Gastroesophageal sphincter (tissue), 4 donors: ENCODE measurements around the gene PHF12. TPM values are rescaled to one million over a fixed set of nuclear protein-coding genes. Genes with fewer than 3 reads are reported as not detected.

ENCODE experiments used
- ATAC-seq: fragments of 150-250 bp; one replicate; pipeline ENCODE4 v1.9.1; 2016; ENCODE audit warnings: mild to moderate bottlenecking, moderate library complexity
- H3K27ac ChIP-seq, 4 donors: fragments of 200-600 bp; sonication (generic) in 3 of 4; 1 replicate in 3 of 4; 2 replicates in 1 of 4; pipeline ENCODE4 v1.5.1; 2016 to 2019
- H3K27me3 ChIP-seq: fragments of 200-600 bp; sonication (generic); one replicate; pipeline ENCODE4 v1.5.1; 2019
- H3K36me3 ChIP-seq, 2 donors: fragments of 200-600 bp; sonication (generic); one replicate each; pipeline ENCODE4 v1.5.1; 2019; ENCODE audit warnings: control low read depth in 1 of 2
- H3K4me1 ChIP-seq, 3 donors: fragments of 200-600 bp; sonication (generic); 1 replicate in 2 of 3; 2 replicates in 1 of 3; pipeline ENCODE4 v1.5.1; 2016 to 2019; ENCODE audit warnings: control low read depth in 2 of 3
- H3K4me3 ChIP-seq, 2 donors: fragments of 200-600 bp; sonication (generic); one replicate each; pipeline ENCODE4 v1.5.1; 2019; ENCODE audit warnings: mild to moderate bottlenecking in 1 of 2, moderate library complexity in 1 of 2
- H3K9me3 ChIP-seq, 3 donors: fragments of 200-600 bp; sonication (generic); one replicate each; pipeline ENCODE4 v1.5.1; 2017 to 2019; ENCODE audit warnings: control low read depth in 2 of 3
- EP300 ChIP-seq: sonication (generic); formaldehyde crosslinking; IDR thresholded peaks from one replicate; pipeline ENCODE4 v1.6.1; 2017; ENCODE audit warnings: antibody characterized with exemption, mild to moderate bottlenecking
- POLR2A ChIP-seq, 2 donors: fragments of 450-650 bp; IDR thresholded peaks; one replicate each; pipeline ENCODE4 v1.6.1; 2017; ENCODE audit warnings: antibody characterized with exemption in 2 of 2, mild to moderate bottlenecking in 2 of 2, moderate library complexity in 1 of 2
- POLR2AphosphoS5 ChIP-seq: sonication (generic); formaldehyde crosslinking; IDR thresholded peaks from one replicate; pipeline ENCODE4 v1.6.1; 2017; ENCODE audit warnings: antibody characterized with exemption
- WGBS, 2 donors: methylation state at CpG; one replicate each; pipeline ENCODE4 v1.1.5; 2018; ENCODE audit warnings: low coverage in 1 of 2; 5-methylcytosine and 5-hydroxymethylcytosine counted together
- total RNA-seq, 4 donors: library from RNA; depleted of rRNA; stranded (reverse); fragments of >200 nt; gene quantifications; one replicate each; pipeline ENCODE4 v1.1.0, GENCODE V29; 2016
- TF ChIP-seq, protein P1 (sequence below), 4 experiments: fragments of 200-600 bp in 2 of 4; fragments of 450-650 bp in 2 of 4; sonication (generic) in 1 of 4; IDR thresholded peaks; one replicate each; pipeline ENCODE4 v1.5.1; 2017 to 2019; ENCODE audit warnings: antibody characterized with exemption in 4 of 4, mild to moderate bottlenecking in 2 of 4, moderate library complexity in 2 of 4

Gene PHF12
- total RNA-seq, 4 donors from 2014 or later: 20.2 to 46.9 (median 37.8) TPM

DNA sequence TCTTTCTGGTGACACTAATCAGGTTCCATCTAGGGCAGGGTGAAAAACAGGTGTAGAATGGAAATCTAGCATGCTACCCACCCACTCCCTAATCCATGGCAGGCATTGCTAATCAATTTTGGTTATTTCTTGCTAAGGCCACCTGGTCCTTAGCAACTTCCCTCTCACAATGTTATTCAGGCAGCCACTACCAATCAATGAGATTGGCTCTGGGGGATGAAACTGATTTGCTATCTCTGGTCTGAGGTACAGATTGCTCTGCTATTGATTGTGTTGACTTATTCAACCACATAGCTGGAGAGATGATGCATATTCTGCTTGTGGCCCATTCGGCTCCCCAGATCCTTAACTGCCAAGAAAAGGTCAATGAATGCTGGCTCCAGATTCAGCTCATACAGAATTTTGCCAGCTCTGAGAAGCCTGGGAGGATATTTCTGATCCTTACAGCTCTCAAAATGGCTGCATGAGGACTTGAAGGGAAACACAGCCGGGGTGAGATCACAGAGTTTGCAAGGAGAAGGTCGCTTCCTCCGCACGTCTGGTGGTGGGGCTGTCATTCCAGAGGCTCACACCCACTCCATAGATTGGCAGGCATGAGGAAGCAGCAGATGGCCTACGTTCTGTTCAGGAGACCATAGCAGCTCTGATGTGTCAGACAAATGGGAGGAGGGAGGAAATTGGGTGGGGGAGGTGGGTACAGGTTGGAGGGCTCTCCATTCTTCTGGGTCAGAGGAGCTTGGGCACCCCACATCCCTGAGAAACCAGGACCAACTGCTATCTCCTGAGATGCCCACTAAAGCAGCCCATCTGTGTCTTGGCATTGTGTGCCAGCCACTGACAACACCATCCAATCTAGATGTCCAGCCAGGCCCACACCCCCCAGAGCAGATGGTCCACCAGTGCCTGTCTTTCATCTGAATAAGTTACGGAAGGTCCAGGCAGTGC, 32.2 kb upstream of the PHF12 start:
- Histone ChIP-seq H3K27me3 (peaks cover 41% of the 10 kb centered on the region), H3K27ac (no peak overlapping the region), H3K4me3 (no peak overlapping the region), H3K4me1 (peaks cover 0 to 12% (median 0%) of the 10 kb centered on the region in 3 donors), H3K9me3 (no peaks in the 10 kb centered on the region), H3K36me3 (no peaks in the 10 kb centered on the region)
- WGBS, 2 donors: 40 to 63% methylated on average over 1 to 3 of the region's 7 CpGs
- no peak for TF ChIP-seq POLR2A (IDR thresholded peaks at IDR 0.05)
- no peak for TF ChIP-seq POLR2AphosphoS5
- TF ChIP-seq EP300: no peak
- TF ChIP-seq, protein P1, sequence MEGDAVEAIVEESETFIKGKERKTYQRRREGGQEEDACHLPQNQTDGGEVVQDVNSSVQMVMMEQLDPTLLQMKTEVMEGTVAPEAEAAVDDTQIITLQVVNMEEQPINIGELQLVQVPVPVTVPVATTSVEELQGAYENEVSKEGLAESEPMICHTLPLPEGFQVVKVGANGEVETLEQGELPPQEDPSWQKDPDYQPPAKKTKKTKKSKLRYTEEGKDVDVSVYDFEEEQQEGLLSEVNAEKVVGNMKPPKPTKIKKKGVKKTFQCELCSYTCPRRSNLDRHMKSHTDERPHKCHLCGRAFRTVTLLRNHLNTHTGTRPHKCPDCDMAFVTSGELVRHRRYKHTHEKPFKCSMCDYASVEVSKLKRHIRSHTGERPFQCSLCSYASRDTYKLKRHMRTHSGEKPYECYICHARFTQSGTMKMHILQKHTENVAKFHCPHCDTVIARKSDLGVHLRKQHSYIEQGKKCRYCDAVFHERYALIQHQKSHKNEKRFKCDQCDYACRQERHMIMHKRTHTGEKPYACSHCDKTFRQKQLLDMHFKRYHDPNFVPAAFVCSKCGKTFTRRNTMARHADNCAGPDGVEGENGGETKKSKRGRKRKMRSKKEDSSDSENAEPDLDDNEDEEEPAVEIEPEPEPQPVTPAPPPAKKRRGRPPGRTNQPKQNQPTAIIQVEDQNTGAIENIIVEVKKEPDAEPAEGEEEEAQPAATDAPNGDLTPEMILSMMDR (IDR thresholded peaks at IDR 0.05): no peak
- no peak for ATAC-seq

DNA sequence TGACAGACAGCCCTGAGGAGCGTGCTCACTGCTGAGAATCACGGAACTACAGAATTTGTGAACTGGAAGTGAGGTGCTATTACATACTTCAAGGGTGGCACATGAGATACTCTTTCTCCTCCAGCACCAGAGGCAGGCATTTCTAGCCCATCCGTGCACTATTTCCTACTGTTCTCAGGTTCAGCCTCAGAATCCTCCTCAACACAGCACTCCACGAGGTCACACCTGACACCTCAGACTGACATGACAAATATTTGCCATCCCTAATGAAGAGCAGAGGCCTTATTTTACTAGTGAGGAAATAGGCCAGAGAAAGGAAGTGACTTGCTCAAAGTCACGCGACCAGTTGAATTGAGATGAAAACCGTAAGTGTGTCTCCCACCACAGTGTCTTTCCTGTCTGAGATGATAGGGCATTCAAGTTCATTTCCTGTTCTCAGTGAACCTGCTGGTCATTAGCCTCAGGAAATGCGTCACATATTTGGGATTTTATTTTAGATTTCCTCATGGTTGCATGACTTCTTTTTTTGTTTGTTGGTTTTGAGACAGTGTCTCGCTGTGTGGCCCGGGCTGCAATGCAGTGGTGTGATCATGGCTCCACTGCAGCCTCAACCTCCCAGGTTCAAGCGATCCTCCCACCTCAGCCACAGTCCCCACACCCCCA, 30.9 kb upstream of the PHF12 start:
- peak; percentile 50 for ATAC-seq
- Histone ChIP-seq H3K27ac (peak overlapping the region in 2 of 4 donors; percentile 45 to 50), H3K4me1 (peaks cover 0 to 12% (median 0%) of the 10 kb centered on the region in 3 donors), H3K9me3 (no peaks in the 10 kb centered on the region), H3K36me3 (no peaks in the 10 kb centered on the region), H3K4me3 (no peak overlapping the region), H3K27me3 (peaks cover 28% of the 10 kb centered on the region)
- WGBS, 2 donors: 72 to 86% methylated on average over 4 to 9 of the region's 11 CpGs
- TF ChIP-seq POLR2A (IDR thresholded peaks at IDR 0.05): no peak
- TF ChIP-seq, protein P1 (IDR thresholded peaks at IDR 0.05): no peak
- peak; percentile 42 for TF ChIP-seq POLR2AphosphoS5

DNA sequence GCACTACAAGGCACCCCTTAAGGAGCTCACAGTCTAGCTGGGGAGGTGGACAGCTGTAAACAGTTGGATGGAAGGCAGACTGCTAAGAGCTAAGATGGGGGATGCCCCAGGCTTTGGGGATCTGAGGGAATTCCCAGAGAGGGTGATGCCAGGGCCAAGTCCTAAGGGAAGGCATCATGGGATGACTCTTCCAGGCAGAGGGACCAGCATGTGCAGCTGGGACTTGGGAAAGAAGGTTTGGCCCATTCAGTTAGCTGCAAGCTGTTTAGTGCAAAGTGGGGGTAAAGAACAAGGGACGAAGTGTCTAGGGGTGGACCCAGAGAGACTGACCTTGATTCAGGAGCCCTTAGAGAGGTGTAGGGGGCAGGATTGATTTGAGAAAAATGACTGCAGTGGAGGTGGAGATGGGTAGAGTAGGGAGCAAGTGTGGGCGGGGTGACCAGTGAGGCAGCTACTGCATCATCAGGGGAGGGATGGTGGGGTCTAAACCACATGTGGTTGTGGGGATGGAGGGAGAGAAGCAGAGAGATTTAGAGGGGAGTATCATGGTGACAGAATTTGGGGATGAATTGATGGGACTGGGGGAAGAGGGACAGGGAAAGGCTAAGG, 27.1 kb upstream of the PHF12 start:
- no peaks in the 10 kb centered on the region for H3K27me3 ChIP-seq
- H3K9me3 ChIP-seq: no peaks in the 10 kb centered on the region
- H3K4me3 ChIP-seq: no peak overlapping the region
- ATAC-seq: no peak
- H3K4me1 ChIP-seq: peaks cover 0 to under 1% (median 0%) of the 10 kb centered on the region in 3 donors
- H3K36me3 ChIP-seq: no peaks in the 10 kb centered on the region
- TF ChIP-seq, protein P1 (IDR thresholded peaks at IDR 0.05): no peak
- TF ChIP-seq EP300: no peak
- TF ChIP-seq POLR2AphosphoS5: no peak
- TF ChIP-seq POLR2A (IDR thresholded peaks at IDR 0.05): no peak
- 82 to 90% methylated on average over 2 of the region's 2 CpGs for WGBS, 2 donors
- no peak overlapping the region for H3K27ac ChIP-seq

DNA sequence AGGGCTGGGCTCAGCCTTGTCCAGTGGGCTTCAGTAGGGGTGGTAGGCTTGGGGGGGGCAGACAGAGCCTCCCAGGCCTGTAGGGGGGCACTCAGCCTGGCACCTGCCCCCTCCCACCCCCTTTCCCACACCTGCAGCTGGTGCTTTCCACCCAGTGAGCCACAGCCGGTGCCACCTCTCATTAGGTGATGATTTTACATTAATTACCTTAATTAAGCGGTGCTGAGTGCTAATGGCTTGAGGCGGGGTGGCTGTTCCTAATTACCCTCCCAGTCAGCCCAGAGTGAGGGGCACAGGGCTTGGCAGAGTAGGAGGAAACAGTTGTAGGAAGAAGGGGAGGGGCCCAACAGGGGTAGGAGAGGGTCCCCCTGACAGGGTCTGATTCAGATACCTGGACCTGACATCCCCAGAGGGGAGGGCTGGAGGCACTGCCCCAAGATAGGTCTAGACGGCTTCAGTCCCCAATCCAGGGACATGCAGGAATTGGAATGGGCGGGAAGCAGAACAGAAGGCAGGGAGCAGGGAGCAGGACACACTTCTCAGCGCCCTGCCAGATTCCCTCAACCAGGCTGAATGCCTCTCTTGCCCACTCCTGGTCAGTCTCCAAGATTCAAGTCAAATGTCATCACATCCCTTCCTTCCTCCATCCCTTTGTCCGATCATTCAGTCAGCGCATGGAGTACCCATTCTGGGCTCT, 26.5 kb upstream of the PHF12 start:
- Histone ChIP-seq H3K9me3 (no peaks in the 10 kb centered on the region), H3K4me1 (peaks cover 0 to under 1% (median 0%) of the 10 kb centered on the region in 3 donors), H3K27me3 (no peaks in the 10 kb centered on the region), H3K4me3 (no peak overlapping the region), H3K27ac (no peak overlapping the region), H3K36me3 (no peaks in the 10 kb centered on the region)
- no peak for ATAC-seq
- TF ChIP-seq, protein P1 (IDR thresholded peaks at IDR 0.05): no peak
- no peak for TF ChIP-seq POLR2AphosphoS5
- TF ChIP-seq EP300: no peak
- no peak for TF ChIP-seq POLR2A (IDR thresholded peaks at IDR 0.05)
- 67% methylated on average over 8 of the region's 8 CpGs; no CpG with 5 or more reads in 1 of the 2 donors for WGBS, 2 donors
